Effector memory CD4-positive, alpha-beta T cell (primary cell): ENCODE results near the gene PLA2G6.

Experiments
- DNase-seq, 3 donors: peaks; one replicate each; pipeline ENCODE4 v3.0.0-alpha.2; 2020
- H3K27ac ChIP-seq: 2 replicates; pipeline ENCODE4 v1.7.0; 2013; ENCODE audit warnings: mild to moderate bottlenecking, low read length, moderate library complexity; ENCODE audit not compliant: insufficient read depth, poor library complexity, severe bottlenecking
- H3K27me3 ChIP-seq: replicated peaks from 2 replicates; pipeline ENCODE4 v1.7.0; 2013; ENCODE audit warnings: mild to moderate bottlenecking, low read length; ENCODE audit not compliant: insufficient read depth, control insufficient read depth, poor library complexity, severe bottlenecking
- H3K36me3 ChIP-seq: 2 replicates; pipeline ENCODE4 v1.7.0; 2013; ENCODE audit warnings: mild to moderate bottlenecking, low read length, moderate library complexity; ENCODE audit not compliant: control insufficient read depth, insufficient read depth
- H3K4me1 ChIP-seq: 2 replicates; pipeline ENCODE4 v1.7.0; 2013; ENCODE audit warnings: low read length, mild to moderate bottlenecking; ENCODE audit not compliant: control insufficient read depth, insufficient read depth, poor library complexity, severe bottlenecking
- H3K4me3 ChIP-seq: 2 replicates; pipeline ENCODE4 v1.7.0; 2013; ENCODE audit warnings: low read length, low read depth, mild to moderate bottlenecking; ENCODE audit not compliant: insufficient read depth, poor library complexity, severe bottlenecking
- H3K9me3 ChIP-seq: 2 replicates; pipeline ENCODE4 v1.7.0; 2013; ENCODE audit warnings: mild to moderate bottlenecking, low read length, moderate library complexity; ENCODE audit not compliant: control insufficient read depth

Gene PLA2G6

GRCh38 chr22:38133331-38133730 lies 48.3 kb downstream of the PLA2G6 start:
- Histone ChIP-seq H3K4me3 (no peak overlapping the region), H3K4me1 (no peaks in the 10 kb centered on the region), H3K36me3 (peaks cover 55% of the 10 kb centered on the region), H3K27me3 (no peaks in the 10 kb centered on the region), H3K9me3 (no peaks in the 10 kb centered on the region), H3K27ac (no peak overlapping the region)
- no peak for DNase-seq

GRCh38 chr22:38132794-38133193 lies 48.8 kb downstream of the PLA2G6 start:
- Histone ChIP-seq H3K4me1 (no peaks in the 10 kb centered on the region), H3K27ac (no peak overlapping the region), H3K4me3 (no peak overlapping the region), H3K36me3 (peaks cover 55% of the 10 kb centered on the region), H3K27me3 (no peaks in the 10 kb centered on the region), H3K9me3 (no peaks in the 10 kb centered on the region)
- no peak for DNase-seq

- no peak overlapping the region for H3K4me3 ChIP-seq
- H3K27me3 ChIP-seq = no peaks in the 10 kb centered on the region
- no peak for DNase-seq
- H3K36me3 ChIP-seq = peaks cover 57% of the 10 kb centered on the region
- no peak overlapping the region for H3K27ac ChIP-seq
- no peaks in the 10 kb centered on the region for H3K9me3 ChIP-seq
- no peaks in the 10 kb centered on the region for H3K4me1 ChIP-seq
Observed at GRCh38 chr22:38132136-38132535, 49.5 kb downstream of the PLA2G6 start.

GRCh38 chr22:38131399-38131798 lies 50.2 kb downstream of the PLA2G6 start:
- Histone ChIP-seq H3K9me3 (no peaks in the 10 kb centered on the region), H3K4me1 (no peaks in the 10 kb centered on the region), H3K27ac (no peak overlapping the region), H3K27me3 (no peaks in the 10 kb centered on the region), H3K36me3 (peaks cover 64% of the 10 kb centered on the region), H3K4me3 (no peak overlapping the region)
- DNase-seq = no peak

- H3K4me1 ChIP-seq = no peaks in the 10 kb centered on the region
- no peak for DNase-seq
- H3K9me3 ChIP-seq = no peaks in the 10 kb centered on the region
- no peak overlapping the region for H3K27ac ChIP-seq
- peaks cover 68% of the 10 kb centered on the region for H3K36me3 ChIP-seq
- no peak overlapping the region for H3K4me3 ChIP-seq
- H3K27me3 ChIP-seq = no peaks in the 10 kb centered on the region
Observed at GRCh38 chr22:38129856-38130255, 51.8 kb downstream of the PLA2G6 start.

- peaks cover 65% of the 10 kb centered on the region for H3K36me3 ChIP-seq
- no peaks in the 10 kb centered on the region for H3K4me1 ChIP-seq
- H3K9me3 ChIP-seq = no peaks in the 10 kb centered on the region
- no peak overlapping the region for H3K4me3 ChIP-seq
- H3K27ac ChIP-seq = no peak overlapping the region
- no peaks in the 10 kb centered on the region for H3K27me3 ChIP-seq
- no peak for DNase-seq
Observed at GRCh38 chr22:38129021-38129420, 52.6 kb downstream of the PLA2G6 start.

- Histone ChIP-seq H3K27ac (no peak overlapping the region), H3K4me3 (no peak overlapping the region), H3K4me1 (no peaks in the 10 kb centered on the region), H3K27me3 (no peaks in the 10 kb centered on the region), H3K9me3 (no peaks in the 10 kb centered on the region), H3K36me3 (peaks cover 54% of the 10 kb centered on the region)
- no peak for DNase-seq
Observed at GRCh38 chr22:38127869-38128268, 53.8 kb downstream of the PLA2G6 start.

- Histone ChIP-seq H3K27me3 (no peaks in the 10 kb centered on the region), H3K9me3 (no peaks in the 10 kb centered on the region), H3K4me1 (no peaks in the 10 kb centered on the region), H3K4me3 (no peak overlapping the region), H3K27ac (no peak overlapping the region), H3K36me3 (peaks cover 47% of the 10 kb centered on the region)
- DNase-seq = no peak
Observed at GRCh38 chr22:38126928-38127668, 54.5 kb downstream of the PLA2G6 start.

GRCh38 chr22:38125751-38126201 lies 55.9 kb downstream of the PLA2G6 start:
- H3K4me3 ChIP-seq = no peak overlapping the region
- no peaks in the 10 kb centered on the region for H3K4me1 ChIP-seq
- H3K27me3 ChIP-seq = no peaks in the 10 kb centered on the region
- H3K36me3 ChIP-seq = peaks cover 42% of the 10 kb centered on the region
- no peak overlapping the region for H3K27ac ChIP-seq
- H3K9me3 ChIP-seq = no peaks in the 10 kb centered on the region
- no peak for DNase-seq

- H3K4me3 ChIP-seq = no peak overlapping the region
- no peaks in the 10 kb centered on the region for H3K4me1 ChIP-seq
- peaks cover 42% of the 10 kb centered on the region for H3K36me3 ChIP-seq
- DNase-seq = no peak
- no peaks in the 10 kb centered on the region for H3K27me3 ChIP-seq
- no peak overlapping the region for H3K27ac ChIP-seq
- H3K9me3 ChIP-seq = no peaks in the 10 kb centered on the region
Observed at GRCh38 chr22:38125038-38125610, 56.5 kb downstream of the PLA2G6 start.
